LNCaP clone FGC (cell line): Measurements from ENCODE around the gene AHCYL2.

ENCODE experiments used
- DNase-seq: peaks from one replicate; pipeline ENCODE4 v3.0.0-alpha.2; 2011; ENCODE audit warnings: low read depth
- H3K4me3 ChIP-seq: 2 replicates; pipeline ENCODE4 v1.5.1; 2011; ENCODE audit warnings: mild to moderate bottlenecking, low read depth, low read length, control low read depth
- TF ChIP-seq, protein P1 (sequence below): IDR thresholded peaks from 2 replicates; pipeline ENCODE4 v1.5.1; 2012; ENCODE audit warnings: mild to moderate bottlenecking; ENCODE audit not compliant: control insufficient read depth, insufficient read depth; ENCODE audit errors: extremely low read depth

The AHCYL2 gene

DNA sequence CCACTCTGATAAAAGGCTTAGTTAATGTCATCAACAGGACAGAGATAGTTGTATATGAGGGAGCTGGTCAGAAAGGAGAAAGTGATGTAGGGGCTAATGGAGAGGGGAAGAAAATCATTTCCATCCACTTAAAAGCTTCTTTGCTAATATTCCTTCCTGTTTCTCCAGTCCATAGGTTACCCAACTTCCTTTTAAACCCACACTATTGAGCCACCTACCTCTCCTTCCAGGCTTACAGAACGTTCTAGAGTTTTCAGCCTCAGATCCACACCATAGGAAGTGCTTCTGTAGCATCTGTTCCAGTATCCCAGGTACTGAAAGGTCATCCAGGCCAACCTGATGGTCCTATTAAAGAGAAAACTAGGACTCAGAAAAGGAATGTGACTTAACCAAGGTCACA lies 237.6 kb downstream of the AHCYL2 start:
- H3K4me3 ChIP-seq = no peak overlapping the region
- no peak for DNase-seq
- TF ChIP-seq, protein P1, sequence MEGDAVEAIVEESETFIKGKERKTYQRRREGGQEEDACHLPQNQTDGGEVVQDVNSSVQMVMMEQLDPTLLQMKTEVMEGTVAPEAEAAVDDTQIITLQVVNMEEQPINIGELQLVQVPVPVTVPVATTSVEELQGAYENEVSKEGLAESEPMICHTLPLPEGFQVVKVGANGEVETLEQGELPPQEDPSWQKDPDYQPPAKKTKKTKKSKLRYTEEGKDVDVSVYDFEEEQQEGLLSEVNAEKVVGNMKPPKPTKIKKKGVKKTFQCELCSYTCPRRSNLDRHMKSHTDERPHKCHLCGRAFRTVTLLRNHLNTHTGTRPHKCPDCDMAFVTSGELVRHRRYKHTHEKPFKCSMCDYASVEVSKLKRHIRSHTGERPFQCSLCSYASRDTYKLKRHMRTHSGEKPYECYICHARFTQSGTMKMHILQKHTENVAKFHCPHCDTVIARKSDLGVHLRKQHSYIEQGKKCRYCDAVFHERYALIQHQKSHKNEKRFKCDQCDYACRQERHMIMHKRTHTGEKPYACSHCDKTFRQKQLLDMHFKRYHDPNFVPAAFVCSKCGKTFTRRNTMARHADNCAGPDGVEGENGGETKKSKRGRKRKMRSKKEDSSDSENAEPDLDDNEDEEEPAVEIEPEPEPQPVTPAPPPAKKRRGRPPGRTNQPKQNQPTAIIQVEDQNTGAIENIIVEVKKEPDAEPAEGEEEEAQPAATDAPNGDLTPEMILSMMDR = no peak

DNA sequence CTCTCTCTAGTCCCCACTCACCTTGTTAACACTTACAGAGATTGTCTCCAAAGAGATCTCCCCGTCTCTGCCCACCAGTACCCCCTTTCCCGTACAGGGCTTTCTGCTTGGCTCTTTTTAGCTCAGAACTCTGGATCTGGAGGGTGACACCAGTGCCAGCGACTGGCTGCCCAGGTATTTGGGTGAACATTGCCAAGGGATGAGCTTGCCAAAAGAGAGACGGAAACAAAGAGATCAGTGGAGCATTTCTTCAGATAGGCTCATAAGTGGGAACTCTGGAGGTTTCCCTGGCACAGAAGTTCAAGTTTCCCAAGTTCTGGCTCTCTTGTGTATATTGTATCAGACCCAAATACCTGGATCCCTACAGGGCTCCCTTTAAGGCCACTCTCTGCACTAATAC lies 239.4 kb downstream of the AHCYL2 start:
- no peak overlapping the region for H3K4me3 ChIP-seq
- DNase-seq = no peak
- TF ChIP-seq, protein P1 = no peak

DNA sequence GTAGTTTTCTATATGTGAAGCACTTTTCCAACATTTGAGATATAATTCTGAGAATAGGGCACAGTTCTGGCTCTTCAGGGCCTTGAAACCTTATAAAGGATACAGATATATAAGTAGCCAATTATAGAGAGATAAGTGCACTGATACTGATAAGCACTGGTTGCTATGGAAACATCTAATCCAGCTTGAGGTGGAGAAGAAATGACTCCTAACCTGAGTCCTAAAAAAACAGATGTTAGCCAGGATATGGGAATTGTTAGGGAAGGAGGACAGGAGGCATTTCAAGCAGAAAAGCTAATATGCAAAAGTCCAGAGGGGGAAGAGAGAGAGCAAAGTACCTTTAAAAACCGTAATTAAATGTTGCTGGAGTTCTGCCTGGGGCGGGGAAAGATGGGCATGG lies 240.2 kb downstream of the AHCYL2 start:
- no peak for DNase-seq
- H3K4me3 ChIP-seq = no peak overlapping the region
- TF ChIP-seq, protein P1 = no peak

DNA sequence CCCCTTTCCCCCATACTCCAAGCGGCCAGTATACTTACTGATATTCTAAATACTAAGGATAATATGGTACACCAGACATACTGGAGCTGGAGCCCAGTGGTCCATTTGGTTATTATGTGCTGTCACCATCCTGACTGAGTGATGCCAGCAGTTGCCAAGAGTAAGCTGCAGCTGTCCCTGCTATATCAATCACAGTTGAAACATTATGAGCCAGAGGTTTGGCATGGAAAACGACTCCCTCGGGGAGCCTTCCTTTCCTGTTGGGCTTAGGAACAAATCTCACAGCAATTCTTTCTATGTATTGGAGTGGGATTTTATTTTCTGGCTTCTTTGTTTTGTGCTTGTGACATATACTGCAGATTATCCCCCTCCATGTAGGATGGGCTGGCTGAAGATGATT lies 242.0 kb downstream of the AHCYL2 start:
- no peak for DNase-seq
- H3K4me3 ChIP-seq = no peak overlapping the region
- TF ChIP-seq, protein P1 = no peak

DNA sequence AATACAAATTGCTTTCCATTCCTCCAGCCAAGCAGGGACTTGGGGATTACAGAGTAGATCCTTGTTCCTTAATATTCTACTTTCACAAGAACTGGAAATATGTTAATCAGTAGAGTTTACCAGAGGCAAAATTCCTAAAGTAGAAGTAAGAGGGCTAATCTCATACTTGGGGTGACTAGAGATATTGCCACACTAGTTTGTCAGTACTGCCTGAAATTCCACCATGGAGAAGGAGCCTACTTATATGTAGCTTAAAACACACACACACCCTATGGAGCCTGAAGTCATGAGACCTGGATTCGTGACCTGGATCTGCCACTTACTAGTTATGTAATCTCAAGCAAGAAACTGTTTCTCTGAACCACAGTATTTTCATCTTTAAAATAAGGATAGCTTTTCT lies 243.3 kb downstream of the AHCYL2 start:
- no peak for DNase-seq
- TF ChIP-seq, protein P1 = no peak
- H3K4me3 ChIP-seq = no peak overlapping the region

DNA sequence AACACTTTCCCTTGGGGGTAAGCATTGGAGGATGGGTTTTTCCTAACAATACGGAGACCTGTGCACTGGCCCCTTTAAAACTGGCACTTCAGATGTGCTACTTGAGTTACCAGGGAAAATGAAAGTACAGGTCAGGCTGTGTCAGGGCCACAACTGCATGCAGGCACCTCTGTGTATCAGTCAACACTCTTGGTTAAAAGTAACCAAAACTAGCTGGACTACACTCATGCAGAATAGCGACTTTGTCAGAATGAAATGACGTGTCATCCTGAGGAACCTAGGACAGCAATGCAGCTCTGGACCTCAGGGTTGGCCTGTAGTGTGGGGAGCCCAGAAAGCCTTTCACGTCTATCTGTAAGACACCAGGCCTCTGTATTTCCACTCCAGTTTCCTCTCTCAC lies 243.7 kb downstream of the AHCYL2 start:
- TF ChIP-seq, protein P1 = no peak
- no peak for DNase-seq
- H3K4me3 ChIP-seq = no peak overlapping the region

DNA sequence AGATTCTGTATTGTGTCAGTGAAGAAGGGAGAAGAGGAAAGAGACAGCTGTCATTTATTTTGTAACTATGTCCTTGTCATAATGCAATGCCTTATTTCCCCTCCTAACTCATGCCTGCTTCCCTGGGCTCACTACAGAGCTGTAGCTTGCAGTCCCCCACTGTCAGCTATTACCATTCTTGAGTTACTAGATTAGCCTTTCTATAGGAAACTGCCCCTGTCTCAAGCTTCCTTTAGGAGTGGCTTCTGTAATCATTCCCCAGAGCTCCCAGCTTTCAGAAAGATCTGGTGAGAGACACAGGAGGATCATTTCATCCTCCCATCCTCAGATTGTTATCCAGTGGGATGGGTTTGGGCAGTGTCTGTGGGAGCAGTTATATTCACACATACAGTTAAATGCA lies 245.1 kb downstream of the AHCYL2 start:
- H3K4me3 ChIP-seq = no peak overlapping the region
- TF ChIP-seq, protein P1 = no peak
- DNase-seq = no peak
